Measurements from ENCODE around the gene CCRL2.

Gene CCRL2

DNA sequence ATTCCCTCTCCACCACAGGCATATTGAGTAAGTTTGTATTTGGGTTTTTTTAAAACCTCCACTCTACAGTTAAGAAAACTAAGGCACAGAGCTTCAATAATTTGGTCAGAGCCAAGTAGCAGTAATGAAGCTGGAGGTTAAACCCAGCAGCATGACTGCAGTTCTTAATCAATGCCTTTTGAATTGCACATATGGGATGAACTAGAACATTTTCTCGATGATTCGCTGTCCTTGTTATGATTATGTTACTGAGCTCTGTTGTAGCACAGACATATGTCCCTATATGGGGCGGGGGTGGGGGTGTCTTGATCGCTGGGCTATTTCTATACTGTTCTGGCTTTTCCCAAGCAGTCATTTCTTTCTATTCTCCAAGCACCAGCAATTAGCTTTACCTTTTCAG lies 37.9 kb upstream of the CCRL2 start:
- DNase-seq = no peak
- Histone ChIP-seq H3K4me1 (ENCODE audit: control insufficient read depth, insufficient read depth, low read length, poor library complexity, severe bottlenecking) (peaks cover 31% of the 10 kb centered on the region), H3K36me3 (ENCODE audit: control insufficient read depth, insufficient read depth, low read length) (no peaks in the 10 kb centered on the region), H3K27ac (ENCODE audit: insufficient read depth, low read length, poor library complexity, severe bottlenecking) (peak overlapping the region; percentile 30), H3K27me3 (replicated peaks; ENCODE audit: control insufficient read depth, insufficient read depth, low read length, poor library complexity, severe bottlenecking) (no peaks in the 10 kb centered on the region), H3K9me3 (ENCODE audit: control insufficient read depth, low read length) (no peaks in the 10 kb centered on the region), H3K4me3 (ENCODE audit: insufficient read depth, low read depth, low read length, poor library complexity, severe bottlenecking) (no peak overlapping the region)

DNA sequence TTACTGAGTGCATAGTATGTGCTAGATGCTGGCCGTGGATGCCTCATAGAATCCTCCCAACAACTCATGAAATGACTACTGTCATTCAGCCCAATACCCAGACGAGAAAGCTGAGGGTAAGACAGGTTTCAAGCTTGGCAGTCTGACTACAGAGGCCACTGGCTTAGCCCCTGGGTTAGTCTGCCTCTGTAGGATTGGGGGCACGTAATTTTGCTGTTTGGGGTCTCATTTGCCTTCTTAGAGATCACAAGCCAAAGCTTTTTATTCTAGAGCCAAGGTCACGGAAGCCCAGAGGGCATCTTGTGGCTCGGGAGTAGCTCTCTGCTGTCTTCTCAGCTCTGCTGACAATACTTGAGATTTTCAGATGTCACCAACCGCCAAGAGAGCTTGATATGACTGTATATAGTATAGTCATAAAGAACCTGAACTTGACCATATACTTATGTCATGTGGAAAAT lies 37.4 kb upstream of the CCRL2 start:
- H3K27me3 ChIP-seq (replicated peaks; ENCODE audit: control insufficient read depth, insufficient read depth, low read length, poor library complexity, severe bottlenecking) = no peaks in the 10 kb centered on the region
- no peak for DNase-seq
- no peaks in the 10 kb centered on the region for H3K9me3 ChIP-seq (ENCODE audit: control insufficient read depth, low read length)
- H3K27ac ChIP-seq (ENCODE audit: insufficient read depth, low read length, poor library complexity, severe bottlenecking) = peak overlapping the region; percentile 30
- H3K4me3 ChIP-seq (ENCODE audit: insufficient read depth, low read depth, low read length, poor library complexity, severe bottlenecking) = peak overlapping the region; percentile 1
- H3K36me3 ChIP-seq (ENCODE audit: control insufficient read depth, insufficient read depth, low read length) = no peaks in the 10 kb centered on the region
- peaks cover 31% of the 10 kb centered on the region for H3K4me1 ChIP-seq (ENCODE audit: control insufficient read depth, insufficient read depth, low read length, poor library complexity, severe bottlenecking)

DNA sequence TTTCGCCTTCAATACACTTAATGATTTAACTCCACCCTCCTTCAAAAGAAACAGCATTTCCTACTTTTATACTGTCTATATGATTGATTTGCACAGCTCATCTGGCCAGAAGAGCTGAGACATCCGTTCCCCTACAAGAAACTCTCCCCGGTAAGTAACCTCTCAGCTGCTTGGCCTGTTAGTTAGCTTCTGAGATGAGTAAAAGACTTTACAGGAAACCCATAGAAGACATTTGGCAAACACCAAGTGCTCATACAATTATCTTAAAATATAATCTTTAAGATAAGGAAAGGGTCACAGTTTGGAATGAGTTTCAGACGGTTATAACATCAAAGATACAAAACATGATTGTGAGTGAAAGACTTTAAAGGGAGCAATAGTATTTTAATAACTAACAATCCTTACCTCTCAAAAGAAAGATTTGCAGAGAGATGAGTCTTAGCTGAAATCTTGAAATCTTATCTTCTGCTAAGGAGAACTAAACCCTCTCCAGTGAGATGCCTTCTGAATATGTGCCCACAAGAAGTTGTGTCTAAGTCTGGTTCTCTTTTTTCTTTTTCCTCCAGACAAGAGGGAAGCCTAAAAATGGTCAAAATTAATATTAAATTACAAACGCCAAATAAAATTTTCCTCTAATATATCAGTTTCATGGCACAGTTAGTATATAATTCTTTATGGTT lies 36.1 kb upstream of the CCRL2 start, which contains the start of gene CCR5:
Gene CCR5, plus strand, starts transcription at position 108 of the 680 bp plus-strand sequence. CDS start 1,957 bp downstream, outside the sequence.
- Histone ChIP-seq H3K36me3 (ENCODE audit: control insufficient read depth, insufficient read depth, low read length) (no peaks in the 10 kb centered on the region), H3K27ac (ENCODE audit: insufficient read depth, low read length, poor library complexity, severe bottlenecking) (peak within 1 kb of the TSS; percentile 54), H3K9me3 (ENCODE audit: control insufficient read depth, low read length) (no peaks in the 10 kb centered on the region), H3K4me1 (ENCODE audit: control insufficient read depth, insufficient read depth, low read length, poor library complexity, severe bottlenecking) (peaks cover 42% of the 10 kb centered on the region), H3K4me3 (ENCODE audit: insufficient read depth, low read depth, low read length, poor library complexity, severe bottlenecking) (peak within 1 kb of the TSS; percentile 1), H3K27me3 (replicated peaks; ENCODE audit: control insufficient read depth, insufficient read depth, low read length, poor library complexity, severe bottlenecking) (no peaks in the 10 kb centered on the region)
- no peak for DNase-seq

GRCh38 chr3:46371519-46372340 lies 35.3 kb upstream of the CCRL2 start:
- no peaks in the 10 kb centered on the region for H3K9me3 ChIP-seq (ENCODE audit: control insufficient read depth, low read length)
- no peak overlapping the region for H3K4me3 ChIP-seq (ENCODE audit: insufficient read depth, low read depth, low read length, poor library complexity, severe bottlenecking)
- H3K27me3 ChIP-seq (replicated peaks; ENCODE audit: control insufficient read depth, insufficient read depth, low read length, poor library complexity, severe bottlenecking) = no peaks in the 10 kb centered on the region
- H3K36me3 ChIP-seq (ENCODE audit: control insufficient read depth, insufficient read depth, low read length) = no peaks in the 10 kb centered on the region
- H3K4me1 ChIP-seq (ENCODE audit: control insufficient read depth, insufficient read depth, low read length, poor library complexity, severe bottlenecking) = peaks cover 42% of the 10 kb centered on the region
- H3K27ac ChIP-seq (ENCODE audit: insufficient read depth, low read length, poor library complexity, severe bottlenecking) = peak overlapping the region; percentile 54
- no peak for DNase-seq

DNA sequence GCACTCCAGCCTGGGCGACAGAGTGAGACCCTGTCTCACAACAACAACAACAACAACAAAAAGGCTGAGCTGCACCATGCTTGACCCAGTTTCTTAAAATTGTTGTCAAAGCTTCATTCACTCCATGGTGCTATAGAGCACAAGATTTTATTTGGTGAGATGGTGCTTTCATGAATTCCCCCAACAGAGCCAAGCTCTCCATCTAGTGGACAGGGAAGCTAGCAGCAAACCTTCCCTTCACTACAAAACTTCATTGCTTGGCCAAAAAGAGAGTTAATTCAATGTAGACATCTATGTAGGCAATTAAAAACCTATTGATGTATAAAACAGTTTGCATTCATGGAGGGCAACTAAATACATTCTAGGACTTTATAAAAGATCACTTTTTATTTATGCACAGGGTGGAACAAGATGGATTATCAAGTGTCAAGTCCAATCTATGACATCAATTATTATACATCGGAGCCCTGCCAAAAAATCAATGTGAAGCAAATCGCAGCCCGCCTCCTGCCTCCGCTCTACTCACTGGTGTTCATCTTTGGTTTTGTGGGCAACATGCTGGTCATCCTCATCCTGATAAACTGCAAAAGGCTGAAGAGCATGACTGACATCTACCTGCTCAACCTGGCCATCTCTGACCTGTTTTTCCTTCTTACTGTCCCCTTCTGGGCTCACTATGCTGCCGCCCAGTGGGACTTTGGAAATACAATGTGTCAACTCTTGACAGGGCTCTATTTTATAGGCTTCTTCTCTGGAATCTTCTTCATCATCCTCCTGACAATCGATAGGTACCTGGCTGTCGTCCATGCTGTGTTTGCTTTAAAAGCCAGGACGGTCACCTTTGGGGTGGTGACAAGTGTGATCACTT lies 34.3 kb upstream of the CCRL2 start:
- DNase-seq = no peak
- Histone ChIP-seq H3K4me3 (ENCODE audit: insufficient read depth, low read depth, low read length, poor library complexity, severe bottlenecking) (no peak overlapping the region), H3K9me3 (ENCODE audit: control insufficient read depth, low read length) (no peaks in the 10 kb centered on the region), H3K27me3 (replicated peaks; ENCODE audit: control insufficient read depth, insufficient read depth, low read length, poor library complexity, severe bottlenecking) (no peaks in the 10 kb centered on the region), H3K36me3 (ENCODE audit: control insufficient read depth, insufficient read depth, low read length) (no peaks in the 10 kb centered on the region), H3K4me1 (ENCODE audit: control insufficient read depth, insufficient read depth, low read length, poor library complexity, severe bottlenecking) (peaks cover 42% of the 10 kb centered on the region), H3K27ac (ENCODE audit: insufficient read depth, low read length, poor library complexity, severe bottlenecking) (no peak overlapping the region)

DNA sequence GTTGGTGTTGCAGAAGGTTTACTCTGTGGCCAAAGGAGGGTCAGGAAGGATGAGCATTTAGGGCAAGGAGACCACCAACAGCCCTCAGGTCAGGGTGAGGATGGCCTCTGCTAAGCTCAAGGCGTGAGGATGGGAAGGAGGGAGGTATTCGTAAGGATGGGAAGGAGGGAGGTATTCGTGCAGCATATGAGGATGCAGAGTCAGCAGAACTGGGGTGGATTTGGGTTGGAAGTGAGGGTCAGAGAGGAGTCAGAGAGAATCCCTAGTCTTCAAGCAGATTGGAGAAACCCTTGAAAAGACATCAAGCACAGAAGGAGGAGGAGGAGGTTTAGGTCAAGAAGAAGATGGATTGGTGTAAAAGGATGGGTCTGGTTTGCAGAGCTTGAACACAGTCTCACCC lies 32.3 kb upstream of the CCRL2 start:
- H3K27ac ChIP-seq (ENCODE audit: insufficient read depth, low read length, poor library complexity, severe bottlenecking) = no peak overlapping the region
- H3K4me3 ChIP-seq (ENCODE audit: insufficient read depth, low read depth, low read length, poor library complexity, severe bottlenecking) = no peak overlapping the region
- DNase-seq = no peak
- H3K27me3 ChIP-seq (replicated peaks; ENCODE audit: control insufficient read depth, insufficient read depth, low read length, poor library complexity, severe bottlenecking) = no peaks in the 10 kb centered on the region
- peaks cover 26% of the 10 kb centered on the region for H3K4me1 ChIP-seq (ENCODE audit: control insufficient read depth, insufficient read depth, low read length, poor library complexity, severe bottlenecking)
- H3K9me3 ChIP-seq (ENCODE audit: control insufficient read depth, low read length) = no peaks in the 10 kb centered on the region
- H3K36me3 ChIP-seq (ENCODE audit: control insufficient read depth, insufficient read depth, low read length) = no peaks in the 10 kb centered on the region

DNA sequence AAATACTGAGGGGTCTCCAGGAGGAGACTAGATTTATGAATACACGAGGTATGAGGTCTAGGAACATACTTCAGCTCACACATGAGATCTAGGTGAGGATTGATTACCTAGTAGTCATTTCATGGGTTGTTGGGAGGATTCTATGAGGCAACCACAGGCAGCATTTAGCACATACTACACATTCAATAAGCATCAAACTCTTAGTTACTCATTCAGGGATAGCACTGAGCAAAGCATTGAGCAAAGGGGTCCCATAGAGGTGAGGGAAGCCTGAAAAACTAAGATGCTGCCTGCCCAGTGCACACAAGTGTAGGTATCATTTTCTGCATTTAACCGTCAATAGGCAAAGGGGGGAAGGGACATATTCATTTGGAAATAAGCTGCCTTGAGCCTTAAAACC lies 31.8 kb upstream of the CCRL2 start:
- Histone ChIP-seq H3K4me1 (ENCODE audit: control insufficient read depth, insufficient read depth, low read length, poor library complexity, severe bottlenecking) (peaks cover 22% of the 10 kb centered on the region), H3K36me3 (ENCODE audit: control insufficient read depth, insufficient read depth, low read length) (no peaks in the 10 kb centered on the region), H3K9me3 (ENCODE audit: control insufficient read depth, low read length) (no peaks in the 10 kb centered on the region), H3K27me3 (replicated peaks; ENCODE audit: control insufficient read depth, insufficient read depth, low read length, poor library complexity, severe bottlenecking) (no peaks in the 10 kb centered on the region), H3K4me3 (ENCODE audit: insufficient read depth, low read depth, low read length, poor library complexity, severe bottlenecking) (no peak overlapping the region), H3K27ac (ENCODE audit: insufficient read depth, low read length, poor library complexity, severe bottlenecking) (no peak overlapping the region)
- no peak for DNase-seq

DNA sequence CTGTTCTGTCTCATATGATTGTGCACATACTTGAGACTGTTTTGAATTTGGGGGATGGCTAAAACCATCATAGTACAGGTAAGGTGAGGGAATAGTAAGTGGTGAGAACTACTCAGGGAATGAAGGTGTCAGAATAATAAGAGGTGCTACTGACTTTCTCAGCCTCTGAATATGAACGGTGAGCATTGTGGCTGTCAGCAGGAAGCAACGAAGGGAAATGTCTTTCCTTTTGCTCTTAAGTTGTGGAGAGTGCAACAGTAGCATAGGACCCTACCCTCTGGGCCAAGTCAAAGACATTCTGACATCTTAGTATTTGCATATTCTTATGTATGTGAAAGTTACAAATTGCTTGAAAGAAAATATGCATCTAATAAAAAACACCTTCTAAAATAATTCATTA lies 31.2 kb upstream of the CCRL2 start:
- Histone ChIP-seq H3K27me3 (replicated peaks; ENCODE audit: control insufficient read depth, insufficient read depth, low read length, poor library complexity, severe bottlenecking) (no peaks in the 10 kb centered on the region), H3K4me3 (ENCODE audit: insufficient read depth, low read depth, low read length, poor library complexity, severe bottlenecking) (no peak overlapping the region), H3K4me1 (ENCODE audit: control insufficient read depth, insufficient read depth, low read length, poor library complexity, severe bottlenecking) (peaks cover 20% of the 10 kb centered on the region), H3K36me3 (ENCODE audit: control insufficient read depth, insufficient read depth, low read length) (no peaks in the 10 kb centered on the region), H3K9me3 (ENCODE audit: control insufficient read depth, low read length) (no peaks in the 10 kb centered on the region), H3K27ac (ENCODE audit: insufficient read depth, low read length, poor library complexity, severe bottlenecking) (no peak overlapping the region)
- no peak for DNase-seq

- H3K36me3 ChIP-seq (ENCODE audit: control insufficient read depth, insufficient read depth, low read length) = no peaks in the 10 kb centered on the region
- DNase-seq = peak; percentile 18 to 44 (median 25)
- H3K9me3 ChIP-seq (ENCODE audit: control insufficient read depth, low read length) = no peaks in the 10 kb centered on the region
- peaks cover 14% of the 10 kb centered on the region for H3K4me1 ChIP-seq (ENCODE audit: control insufficient read depth, insufficient read depth, low read length, poor library complexity, severe bottlenecking)
- no peaks in the 10 kb centered on the region for H3K27me3 ChIP-seq (replicated peaks; ENCODE audit: control insufficient read depth, insufficient read depth, low read length, poor library complexity, severe bottlenecking)
- H3K27ac ChIP-seq (ENCODE audit: insufficient read depth, low read length, poor library complexity, severe bottlenecking) = no peak overlapping the region
- H3K4me3 ChIP-seq (ENCODE audit: insufficient read depth, low read depth, low read length, poor library complexity, severe bottlenecking) = no peak overlapping the region
Observed at GRCh38 chr3:46378426-46378942, 28.6 kb upstream of the CCRL2 start.

All from effector memory CD4-positive, alpha-beta T cell (primary cell).